A673 (cell line): ENCODE results near the gene TRMT6. TPM values are rescaled to one million over a fixed set of nuclear protein-coding genes. Genes with fewer than 3 reads are reported as not detected.

Experiments
- BruUV-seq: library from RNA; stranded (reverse); fragments of 400-500 nt; replicated peaks from 2 replicates; lab custom pipeline; 2021; lab: Mats Ljungman, UMichigan
- CTCF ChIA-PET: fragments of 300-600 bp; sonication (Branson Sonifier 250); formaldehyde crosslinking; loops from one replicate; lab custom pipeline; 2022; ENCODE audit warnings: antibody characterized with exemption; lab: Charles Lee
- POLR2A ChIA-PET: fragments of 300-600 bp; sonication (Branson Sonifier 250); formaldehyde crosslinking; loops from one replicate; lab custom pipeline; 2022; ENCODE audit warnings: antibody characterized with exemption; ENCODE audit not compliant: low non-redundant PET; lab: Charles Lee
- DNase-seq: peaks from one replicate; pipeline ENCODE4 v3.0.0-alpha.2; 2015; ENCODE audit warnings: low spot score
- H3K27ac ChIP-seq: fragments of 200-600 bp; sonication (generic); 2 replicates; pipeline ENCODE4 v1.5.1; 2016; ENCODE audit warnings: mixed run types, low read depth, mild to moderate bottlenecking, mixed read lengths, antibody characterized with exemption, low read length; ENCODE audit not compliant: poor library complexity, severe bottlenecking
- H3K27me3 ChIP-seq: fragments of 200-600 bp; sonication (generic); replicated peaks from 2 replicates; pipeline ENCODE4 v1.6.1; 2017; ENCODE audit warnings: mixed run types, low read depth, mild to moderate bottlenecking, mixed read lengths, antibody characterized with exemption, low read length; ENCODE audit not compliant: insufficient read depth, poor library complexity
- H3K36me3 ChIP-seq: fragments of 200-600 bp; sonication (generic); 2 replicates; pipeline ENCODE4 v1.6.1; 2016; ENCODE audit warnings: mixed run types, mild to moderate bottlenecking, mixed read lengths, antibody characterized with exemption, low read length; ENCODE audit not compliant: insufficient read depth, poor library complexity, severe bottlenecking
- H3K4me1 ChIP-seq: fragments of 200-600 bp; sonication (generic); 2 replicates; pipeline ENCODE4 v1.6.1; 2017; ENCODE audit warnings: mixed run types, mild to moderate bottlenecking, mixed read lengths, antibody characterized with exemption, low read length; ENCODE audit not compliant: insufficient read depth, poor library complexity, severe bottlenecking
- H3K4me3 ChIP-seq: fragments of 200-600 bp; sonication (generic); 2 replicates; pipeline ENCODE4 v1.5.1; 2016; ENCODE audit warnings: low read depth, mixed run types, mild to moderate bottlenecking, mixed read lengths, low read length; ENCODE audit not compliant: poor library complexity, severe bottlenecking
- H3K9me3 ChIP-seq: fragments of 200-600 bp; sonication (generic); 2 replicates; pipeline ENCODE4 v1.6.1; 2016; ENCODE audit warnings: mixed run types, low read depth, mild to moderate bottlenecking, mixed read lengths, antibody characterized with exemption, low read length; ENCODE audit not compliant: poor library complexity, severe bottlenecking
- EZH2 ChIP-seq: fragments of 200-600 bp; sonication (generic); IDR thresholded peaks from 2 replicates; pipeline ENCODE4 v1.6.1; 2017; ENCODE audit warnings: borderline replicate concordance, low read depth, mild to moderate bottlenecking, mixed read lengths, antibody characterized with exemption, low read length; ENCODE audit not compliant: poor library complexity, severe bottlenecking
- intact Hi-C: fragments of 100-400 bp; cut with micrococcal nuclease; formaldehyde crosslinking; loops from one replicate; pipeline ENCODE4 v1.10.0; 2022; ENCODE audit not compliant: unreplicated experiment
- total RNA-seq: library from RNA; stranded (reverse); gene quantifications from 2 replicates; pipeline ENCODE4 v1.2.3, GENCODE V29; 2021
- TF ChIP-seq, protein P1 (sequence below): fragments of 300-800, 200-600 bp; sonication (generic); conservative IDR thresholded peaks from 2 replicates; pipeline ENCODE4 v1.5.1; 2017; ENCODE audit warnings: low read depth, mild to moderate bottlenecking, antibody characterized with exemption, low read length, moderate library complexity, mixed read lengths

Gene TRMT6
- total RNA-seq, 1 experiment from 2014 or later = 41.6 TPM

- no TSS peak for BruUV-seq
- TF ChIP-seq, protein P1, sequence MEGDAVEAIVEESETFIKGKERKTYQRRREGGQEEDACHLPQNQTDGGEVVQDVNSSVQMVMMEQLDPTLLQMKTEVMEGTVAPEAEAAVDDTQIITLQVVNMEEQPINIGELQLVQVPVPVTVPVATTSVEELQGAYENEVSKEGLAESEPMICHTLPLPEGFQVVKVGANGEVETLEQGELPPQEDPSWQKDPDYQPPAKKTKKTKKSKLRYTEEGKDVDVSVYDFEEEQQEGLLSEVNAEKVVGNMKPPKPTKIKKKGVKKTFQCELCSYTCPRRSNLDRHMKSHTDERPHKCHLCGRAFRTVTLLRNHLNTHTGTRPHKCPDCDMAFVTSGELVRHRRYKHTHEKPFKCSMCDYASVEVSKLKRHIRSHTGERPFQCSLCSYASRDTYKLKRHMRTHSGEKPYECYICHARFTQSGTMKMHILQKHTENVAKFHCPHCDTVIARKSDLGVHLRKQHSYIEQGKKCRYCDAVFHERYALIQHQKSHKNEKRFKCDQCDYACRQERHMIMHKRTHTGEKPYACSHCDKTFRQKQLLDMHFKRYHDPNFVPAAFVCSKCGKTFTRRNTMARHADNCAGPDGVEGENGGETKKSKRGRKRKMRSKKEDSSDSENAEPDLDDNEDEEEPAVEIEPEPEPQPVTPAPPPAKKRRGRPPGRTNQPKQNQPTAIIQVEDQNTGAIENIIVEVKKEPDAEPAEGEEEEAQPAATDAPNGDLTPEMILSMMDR = no peak
- TF ChIP-seq EZH2 = no peak
- DNase-seq = no peak
- ChIA-PET CTCF (no interaction called here), POLR2A (interaction anchor here (0.7 kb wide), 1 partner anchor 219 kb away, joined by 4 read pairs; no protein-coding TSS in a partner anchor)
- intact Hi-C loops = no loop called here
- no peaks in the 10 kb centered on the region for H3K9me3 ChIP-seq
- no peaks in the 10 kb centered on the region for H3K4me1 ChIP-seq
- no peak overlapping the region for H3K4me3 ChIP-seq
- no peaks in the 10 kb centered on the region for H3K27me3 ChIP-seq
- peaks cover 61% of the 10 kb centered on the region for H3K36me3 ChIP-seq
- no peak overlapping the region for H3K27ac ChIP-seq
Measured at GRCh38 chr20:5977975-5978374, 27.6 kb upstream of the TRMT6 start.

- Histone ChIP-seq H3K9me3 (no peaks in the 10 kb centered on the region), H3K4me1 (no peaks in the 10 kb centered on the region), H3K27ac (no peak overlapping the region), H3K36me3 (peaks cover 67% of the 10 kb centered on the region), H3K4me3 (no peak overlapping the region), H3K27me3 (no peaks in the 10 kb centered on the region)
- no peak for DNase-seq
- intact Hi-C loops = no loop called here
- ChIA-PET CTCF (no interaction called here), POLR2A (no interaction called here)
- no TSS peak for BruUV-seq
- no peak for TF ChIP-seq EZH2
- TF ChIP-seq, protein P1 = no peak
Measured at GRCh38 chr20:5977223-5977622, 26.9 kb upstream of the TRMT6 start.

DNA sequence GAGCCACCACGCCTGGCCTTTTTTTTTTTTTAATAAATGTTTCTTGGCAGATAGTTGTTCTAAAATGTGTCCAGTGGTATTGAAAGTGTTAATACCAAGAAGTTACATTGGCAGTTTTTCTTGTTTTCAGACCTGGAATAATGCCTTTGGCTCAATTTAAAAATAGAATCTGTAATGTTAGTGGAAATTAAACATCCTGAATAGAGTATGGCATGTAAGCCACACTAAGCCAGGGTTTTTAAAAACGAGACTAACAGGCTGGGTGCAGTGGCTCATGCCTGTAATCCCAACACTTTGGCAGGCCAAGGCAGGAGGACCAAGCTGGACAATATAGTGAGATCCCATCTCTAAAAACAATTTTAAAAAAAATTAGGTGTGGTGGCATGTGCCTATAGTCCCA is 25.4 kb upstream of the TRMT6 start:
- CTCF ChIA-PET = no interaction called here
- H3K27me3 ChIP-seq = no peaks in the 10 kb centered on the region
- peaks cover 72% of the 10 kb centered on the region for H3K36me3 ChIP-seq
- H3K4me3 ChIP-seq = no peak overlapping the region
- intact Hi-C loops = no loop called here
- POLR2A ChIA-PET = no interaction called here
- BruUV-seq = no TSS peak
- no peak overlapping the region for H3K27ac ChIP-seq
- TF ChIP-seq EZH2 = no peak
- TF ChIP-seq, protein P1 = no peak
- no peaks in the 10 kb centered on the region for H3K4me1 ChIP-seq
- no peak for DNase-seq
- no peaks in the 10 kb centered on the region for H3K9me3 ChIP-seq
